Astrocyte of the spinal cord (primary cell): ENCODE data around the gene DENND1A.
"Not testable (repeated sequence)": the region's sequence is repeated elsewhere in the genome, so short reads cannot be mapped to it uniquely, and the experiment has no call there.

Experiments
- DNase-seq: peaks from one replicate; pipeline ENCODE4 v3.0.0; 2011; ENCODE audit warnings: low read depth, low spot score
- H3K4me3 ChIP-seq: 2 replicates; pipeline ENCODE4 v1.5.1; 2011; ENCODE audit warnings: low read depth, mild to moderate bottlenecking, low read length, moderate library complexity
- CTCF ChIP-seq: IDR thresholded peaks from 2 replicates; pipeline ENCODE4 v1.5.1; 2012; ENCODE audit warnings: low read depth, mild to moderate bottlenecking, low read length, inconsistent platforms
- in situ Hi-C: cut with HindIII; loops from 2 replicates; pipeline ENCODE4 v1.10.0; 2017; ENCODE audit warnings: low sequenced_read_pairs

DENND1A gene

GRCh38 chr9:123947326-123947725 lies 17.4 kb upstream of the DENND1A start:
- no peak for TF ChIP-seq CTCF
- no peak overlapping the region for H3K4me3 ChIP-seq
- DNase-seq = no peak
- in situ Hi-C loops = no loop called here

- DNase-seq = no peak
- TF ChIP-seq CTCF = no peak
- in situ Hi-C loops = no loop called here
- H3K4me3 ChIP-seq = no peak overlapping the region
Observed at GRCh38 chr9:123946101-123946821, 16.3 kb upstream of the DENND1A start.

GRCh38 chr9:123945532-123945931 lies 15.6 kb upstream of the DENND1A start:
- H3K4me3 ChIP-seq = no peak overlapping the region
- in situ Hi-C loops = no loop called here
- TF ChIP-seq CTCF = no peak
- DNase-seq = no peak

GRCh38 chr9:123944464-123944863 lies 14.5 kb upstream of the DENND1A start:
- in situ Hi-C loops, DNase-seq, H3K4me3 ChIP-seq: not testable (repeated sequence)

GRCh38 chr9:123943671-123944070 lies 13.7 kb upstream of the DENND1A start:
- no peak for DNase-seq
- H3K4me3 ChIP-seq = no peak overlapping the region
- in situ Hi-C loops = no loop called here
- no peak for TF ChIP-seq CTCF

- no peak for TF ChIP-seq CTCF
- DNase-seq = no peak
- H3K4me3 ChIP-seq = no peak overlapping the region
- in situ Hi-C loops = no loop called here
Observed at GRCh38 chr9:123942542-123942941, 12.6 kb upstream of the DENND1A start.

- no peak for TF ChIP-seq CTCF
- DNase-seq = no peak
- no peak overlapping the region for H3K4me3 ChIP-seq
- in situ Hi-C loops = no loop called here
Observed at GRCh38 chr9:123941524-123942070, 11.7 kb upstream of the DENND1A start.
